H1 (cell line): ENCODE measurements around the gene KRT23. TPM values are rescaled to one million over a fixed set of nuclear protein-coding genes. Genes with fewer than 3 reads are reported as not detected.

Source experiments
- CTCF ChIA-PET: fragments of 300-600 bp; sonication (Branson Sonifier 250); formaldehyde crosslinking; loops from one replicate; lab custom pipeline; 2021; ENCODE audit not compliant: partially characterized antibody; lab: Charles Lee
- POLR2A ChIA-PET: fragments of 300-600 bp; sonication (Branson Sonifier 250); formaldehyde crosslinking; loops from one replicate; lab custom pipeline; 2021; ENCODE audit warnings: inconsistent platforms; ENCODE audit not compliant: partially characterized antibody; lab: Charles Lee
- DNase-seq, 2 experiments: peaks; one replicate each; pipeline versions ENCODE4 v3.0.0 to v3.0.0-alpha.2; 2010 to 2022; ENCODE audit warnings: low spot score in 2 of 2, low read depth in 1 of 2, mixed read lengths in 1 of 2
- FAIRE-seq: peaks from 2 replicates; lab custom pipeline; 2011; peaks lifted over from hg19 to GRCh38; lab: Jason Lieb, UNC
- H2AFZ ChIP-seq: 2 replicates; pipeline ENCODE4 v1.8.1; 2012; ENCODE audit warnings: low read length, inconsistent platforms
- H2AK5ac ChIP-seq: 2 replicates; pipeline ENCODE4 v1.6.1; 2013; ENCODE audit warnings: low read depth, low read length
- H2BK120ac ChIP-seq: replicated peaks from 2 replicates; pipeline ENCODE3; 2013; ENCODE audit warnings: low read depth, low read length, inconsistent platforms
- H2BK12ac ChIP-seq: 2 replicates; pipeline ENCODE4 v1.6.1; 2013; ENCODE audit warnings: low read depth, low read length
- H2BK15ac ChIP-seq: 2 replicates; pipeline ENCODE4 v1.6.1; 2013; ENCODE audit warnings: low read length
- H2BK20ac ChIP-seq: 2 replicates; pipeline ENCODE4 v1.6.1; 2013; ENCODE audit warnings: low read length
- H2BK5ac ChIP-seq: 2 replicates; pipeline ENCODE4 v1.6.1; 2013; ENCODE audit warnings: low read depth, low read length
- H3K14ac ChIP-seq: 2 replicates; pipeline ENCODE4 v1.6.1; 2013; ENCODE audit warnings: inconsistent platforms; ENCODE audit not compliant: insufficient read length
- H3K18ac ChIP-seq: 2 replicates; pipeline ENCODE4 v1.6.1; 2013; ENCODE audit warnings: low read length; ENCODE audit errors: extremely low read depth
- H3K23ac ChIP-seq: 2 replicates; pipeline ENCODE4 v1.6.1; 2013; ENCODE audit warnings: inconsistent platforms; ENCODE audit not compliant: insufficient read length
- H3K23me2 ChIP-seq: 2 replicates; pipeline ENCODE4 v1.6.1; 2013; ENCODE audit warnings: low read depth, low read length
- H3K27ac ChIP-seq: 2 replicates; pipeline ENCODE4 v1.6.1; 2011; ENCODE audit warnings: low read depth, low read length, inconsistent platforms
- H3K27me3 ChIP-seq, 4 experiments: replicated peaks in 1 of 4; 1 replicate in 1 of 4; 2 replicates in 3 of 4; pipeline versions ENCODE4 v1.6.1 to v1.8.1; 2011 to 2013; ENCODE audit warnings: low read length in 3 of 4, mild to moderate bottlenecking in 3 of 4, inconsistent platforms in 2 of 4, mixed read lengths in 2 of 4, moderate library complexity in 1 of 4; ENCODE audit not compliant: control insufficient read depth in 3 of 4, insufficient read depth in 3 of 4; ENCODE audit errors: extremely low read depth in 1 of 4
- H3K36me3 ChIP-seq, 4 experiments: 2 replicates each; pipeline versions ENCODE4 v1.6.1 to v1.8.1; 2011 to 2013; ENCODE audit warnings: mild to moderate bottlenecking in 4 of 4, low read length in 3 of 4, moderate library complexity in 2 of 4, control low read depth in 1 of 4, inconsistent platforms in 1 of 4; ENCODE audit not compliant: insufficient read depth in 4 of 4, control insufficient read depth in 2 of 4
- H3K4ac ChIP-seq: replicated peaks from 2 replicates; pipeline ENCODE3; 2013; ENCODE audit warnings: low read length, low read depth, mixed read lengths, inconsistent platforms; ENCODE audit not compliant: insufficient read length
- H3K4me1 ChIP-seq, 4 experiments: replicated peaks in 1 of 4; 1 replicate in 1 of 4; 2 replicates in 3 of 4; pipeline versions ENCODE4 v1.6.1 to v1.8.1; 2011 to 2013; ENCODE audit warnings: low read length in 3 of 4, inconsistent platforms in 2 of 4, mixed read lengths in 1 of 4; ENCODE audit not compliant: insufficient read depth in 4 of 4, control insufficient read depth in 3 of 4
- H3K4me2 ChIP-seq, 2 experiments: 2 replicates each; pipeline versions ENCODE4 v1.6.1 to v1.8.1; 2011 to 2013; ENCODE audit warnings: low read depth in 2 of 2, low read length in 2 of 2, control low read depth in 1 of 2, inconsistent platforms in 1 of 2, mild to moderate bottlenecking in 1 of 2; ENCODE audit not compliant: insufficient read depth in 1 of 2
- H3K4me3 ChIP-seq, 4 experiments: fragments of 200-600, 300-600 bp in 1 of 4; sonication (generic), shearing (Covaris generic), sonication (Bioruptor Twin) in 1 of 4; 2 replicates each; pipeline versions ENCODE4 v1.5.1 to v1.8.1; 2011 to 2016; ENCODE audit warnings: low read length in 4 of 4, low read depth in 3 of 4, control low read depth in 2 of 4, inconsistent platforms in 2 of 4, mild to moderate bottlenecking in 2 of 4, mixed read lengths in 1 of 4, moderate library complexity in 1 of 4; ENCODE audit not compliant: insufficient read depth in 2 of 4; ENCODE audit errors: extremely low read depth in 1 of 4
- H3K56ac ChIP-seq: replicated peaks from 2 replicates; pipeline ENCODE3; 2013; ENCODE audit warnings: low read depth, mild to moderate bottlenecking, mixed read lengths, low read length, inconsistent platforms; ENCODE audit not compliant: insufficient read length
- H3K79me1 ChIP-seq: 2 replicates; pipeline ENCODE4 v1.6.1; 2013; ENCODE audit warnings: low read depth, low read length, control low read depth
- H3K79me2 ChIP-seq, 2 experiments: 2 replicates each; pipeline versions ENCODE4 v1.6.1 to v1.8.1; 2012 to 2013; ENCODE audit warnings: low read length in 2 of 2, mild to moderate bottlenecking in 2 of 2, inconsistent platforms in 1 of 2; ENCODE audit not compliant: insufficient read depth in 2 of 2, control insufficient read depth in 1 of 2
- H3K9ac ChIP-seq, 4 experiments: replicated peaks in 1 of 4; 1 replicate in 1 of 4; 2 replicates in 3 of 4; pipeline versions ENCODE4 v1.6.1 to v1.8.1; 2011 to 2013; ENCODE audit warnings: low read depth in 3 of 4, low read length in 3 of 4, control low read depth in 2 of 4, mild to moderate bottlenecking in 2 of 4, moderate library complexity in 2 of 4, inconsistent platforms in 1 of 4; ENCODE audit errors: extremely low read depth in 1 of 4
- H3K9me3 ChIP-seq, 2 experiments: 2 replicates each; pipeline versions ENCODE4 v1.6.1 to v1.8.1; 2012 to 2013; ENCODE audit warnings: mild to moderate bottlenecking in 2 of 2, moderate library complexity in 2 of 2, control low read depth in 1 of 2, inconsistent platforms in 1 of 2, low read depth in 1 of 2, low read length in 1 of 2, mixed read lengths in 1 of 2; ENCODE audit not compliant: insufficient read depth in 2 of 2
- H4K20me1 ChIP-seq, 2 experiments: replicated peaks in 1 of 2; 2 replicates each; pipeline versions ENCODE3 to v1.8.1; 2011 to 2013; ENCODE audit warnings: inconsistent platforms in 2 of 2, low read length in 2 of 2, mild to moderate bottlenecking in 1 of 2; ENCODE audit not compliant: insufficient read depth in 2 of 2, control insufficient read depth in 1 of 2
- H4K5ac ChIP-seq: 2 replicates; pipeline ENCODE4 v1.6.1; 2013; ENCODE audit warnings: low read length, low read depth, mixed read lengths, inconsistent platforms; ENCODE audit not compliant: insufficient read length
- H4K8ac ChIP-seq: 2 replicates; pipeline ENCODE4 v1.8.0; 2013; ENCODE audit warnings: mild to moderate bottlenecking, moderate library complexity, low read length, inconsistent platforms; ENCODE audit not compliant: insufficient read depth; ENCODE audit errors: extremely low read depth
- H4K91ac ChIP-seq: replicated peaks from 2 replicates; pipeline ENCODE3; 2013; ENCODE audit warnings: low read length, mixed read lengths, inconsistent platforms; ENCODE audit not compliant: insufficient read length
- YY1 ChIP-seq: IDR thresholded peaks from 2 replicates; pipeline ENCODE4 v1.6.1; 2011; ENCODE audit warnings: low read depth, mild to moderate bottlenecking, low read length
- WGBS, 2 experiments: shearing (Covaris generic) in 1 of 2; methylation state at CpG; one replicate each; pipeline versions ENCODE4 v1.1.6 to v1.1.7; 2013 to 2015; ENCODE audit warnings: low lambda C conversion rate in 2 of 2, mixed read lengths in 2 of 2, inconsistent platforms in 1 of 2, low coverage in 1 of 2, missing lambda C conversion rate in 1 of 2; ENCODE audit not compliant: insufficient replicate concordance in 2 of 2, insufficient coverage in 1 of 2, insufficient read length in 1 of 2; ENCODE audit errors: extremely low coverage in 1 of 2, missing lambda C conversion rate in 1 of 2; 5-methylcytosine and 5-hydroxymethylcytosine counted together
- polyA plus RNA-seq, 7 experiments: library from polyadenylated mRNA; depleted of rRNA in 3 of 7; stranded (reverse) in 5 of 7; unstranded in 2 of 7; fragments of >200 nt in 5 of 7; fragments of 200-250 nt in 2 of 7; gene quantifications; 1 replicate in 5 of 7; 2 replicates in 1 of 7; 4 replicates in 1 of 7; pipeline versions ENCODE4 v1.2.1 to v1.2.3, GENCODE V29; 2011 to 2013; ENCODE audit warnings: missing spikeins in 2 of 7, mixed read lengths in 2 of 7
- total RNA-seq: library from RNA; stranded (reverse); fragmentation: NEBNext Ultra II Directional; extraction: Animal tissue kit (Norgen Biotek cat#: 25700); gene quantifications from 2 replicates; pipeline ENCODE4 v1.2.1, GENCODE V29; 2021
- TF ChIP-seq, protein P1 (sequence below): IDR thresholded peaks from 2 replicates; pipeline ENCODE4 v1.6.1; 2011; ENCODE audit warnings: low read depth, mild to moderate bottlenecking, low read length; ENCODE audit not compliant: insufficient read depth

KRT23 gene
- total and polyA plus RNA-seq, 2 of the 8 experiments (the other 6 are each of a cell fraction or from before 2014, with no cell fraction given): not detected

DNA sequence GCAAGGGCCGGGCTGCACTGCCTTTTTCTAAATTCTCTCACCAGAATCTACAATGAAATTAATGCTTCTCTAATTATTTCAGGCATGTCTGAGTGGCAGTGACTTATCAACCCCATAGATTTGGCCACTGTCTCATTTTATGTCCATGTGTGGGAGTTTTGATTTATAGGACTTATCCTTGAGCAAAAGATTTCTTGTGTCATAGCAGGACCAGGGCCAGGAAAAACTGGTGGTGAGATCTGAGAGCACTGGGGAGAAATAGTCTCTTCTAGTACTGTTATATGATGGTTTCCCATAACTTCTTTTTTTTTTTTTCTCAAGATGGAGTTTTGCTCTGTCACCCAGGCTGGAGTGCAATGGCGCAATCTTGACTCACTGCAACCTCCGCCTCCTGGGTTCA lies 1.5 kb upstream of the KRT23 start:
- no peaks in the 10 kb centered on the region for H3K79me2 ChIP-seq
- H3K27me3 ChIP-seq: no peaks in the 10 kb centered on the region
- no peak overlapping the region for H3K56ac ChIP-seq
- ChIA-PET POLR2A (no interaction called here), CTCF (no interaction called here)
- no peaks in the 10 kb centered on the region for H3K9me3 ChIP-seq
- no peaks in the 10 kb centered on the region for H4K20me1 ChIP-seq
- no peak for FAIRE-seq
- no peak overlapping the region for H3K14ac ChIP-seq
- H3K79me1 ChIP-seq: no peaks in the 10 kb centered on the region
- H3K27ac ChIP-seq: no peak overlapping the region
- H3K4me1 ChIP-seq: peaks cover 0 to 4% (median 0%) of the 10 kb centered on the region in 4 experiments; a peak in 2 of 7 replicates
- H4K5ac ChIP-seq: no peak overlapping the region
- no peak overlapping the region for H2BK15ac ChIP-seq
- H2AFZ ChIP-seq: no peak overlapping the region
- H2AK5ac ChIP-seq: no peak overlapping the region
- H3K4ac ChIP-seq: no peak overlapping the region
- H3K4me2 ChIP-seq: no peak overlapping the region
- no peak overlapping the region for H3K18ac ChIP-seq
- H3K4me3 ChIP-seq: no peak overlapping the region
- 0 out of 2 replicates have a peak, but pooled peaks cover 2% of the 10 kb centered on the region for H3K23me2 ChIP-seq
- no peak overlapping the region for H2BK5ac ChIP-seq
- no peak overlapping the region for H2BK120ac ChIP-seq
- no peak for DNase-seq
- no peak overlapping the region for H4K91ac ChIP-seq
- 81% methylated on average over 3 of the region's 3 CpGs; no CpG with 5 or more reads in 1 of the 2 experiments for WGBS, 2 experiments
- H2BK20ac ChIP-seq: no peak overlapping the region
- H3K23ac ChIP-seq: no peak overlapping the region
- H4K8ac ChIP-seq: no peak overlapping the region
- no peaks in the 10 kb centered on the region for H3K36me3 ChIP-seq
- no peak overlapping the region for H2BK12ac ChIP-seq
- H3K9ac ChIP-seq: no peak overlapping the region
- TF ChIP-seq, protein P1, sequence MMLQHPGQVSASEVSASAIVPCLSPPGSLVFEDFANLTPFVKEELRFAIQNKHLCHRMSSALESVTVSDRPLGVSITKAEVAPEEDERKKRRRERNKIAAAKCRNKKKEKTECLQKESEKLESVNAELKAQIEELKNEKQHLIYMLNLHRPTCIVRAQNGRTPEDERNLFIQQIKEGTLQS: no peak
- no peak for TF ChIP-seq YY1
